Measurements from ENCODE around the gene DDX41. TPM values are rescaled to one million over a fixed set of nuclear protein-coding genes. Genes with fewer than 3 reads are reported as not detected.

Gene DDX41
- total RNA-seq, 1 experiment from 2014 or later: 133 TPM

GRCh38 chr5:177527595-177527994 lies 10.8 kb upstream of the DDX41 start:
- no peak overlapping the region for H2AK5ac ChIP-seq (ENCODE audit: insufficient read length, low read length)
- no peak overlapping the region for H3K14ac ChIP-seq (ENCODE audit: insufficient read depth, low read length)
- no peak overlapping the region for H2BK12ac ChIP-seq (ENCODE audit: insufficient read length, low read depth, low read length)
- H3K79me1 ChIP-seq (ENCODE audit: insufficient read depth, low read depth, low read length, poor library complexity, severe bottlenecking): no peaks in the 10 kb centered on the region
- no peak overlapping the region for H3K27ac ChIP-seq (ENCODE audit: insufficient read length, low read depth, low read length)
- H3K4me1 ChIP-seq (ENCODE audit: insufficient read depth, low read length): no peaks in the 10 kb centered on the region
- no peak for TF ChIP-seq CTCF (conservative IDR thresholded peaks at IDR 0.05)
- H3K27me3 ChIP-seq (ENCODE audit: insufficient read depth, low read length): no peaks in the 10 kb centered on the region
- H4K91ac ChIP-seq (ENCODE audit: insufficient read length, low read depth, low read length): no peak overlapping the region
- no peaks in the 10 kb centered on the region for H3K23me2 ChIP-seq (ENCODE audit: insufficient read length, low read depth, low read length, poor library complexity, severe bottlenecking)
- H2BK120ac ChIP-seq (ENCODE audit: low read depth, low read length, poor library complexity, severe bottlenecking): no peak overlapping the region
- no CpG with 5 or more reads among the region's 8 CpGs for WGBS (ENCODE audit: extremely low coverage, insufficient read length, low lambda C conversion rate)
- H2BK15ac ChIP-seq (ENCODE audit: low read depth, low read length): no peak overlapping the region
- no peak overlapping the region for H4K8ac ChIP-seq (replicated peaks; ENCODE audit: insufficient read length, low read depth, low read length)
- no peaks in the 10 kb centered on the region for H3K79me2 ChIP-seq (ENCODE audit: insufficient read depth, low read length)
- H4K5ac ChIP-seq (ENCODE audit: insufficient read length, low read depth, low read length): no peak overlapping the region
- no peaks in the 10 kb centered on the region; a peak in 1 of 5 replicates for H3K9me3 Mint-ChIP-seq
- no peaks in the 10 kb centered on the region for H3K27me3 Mint-ChIP-seq (ENCODE audit: low read depth)
- no peaks in the 10 kb centered on the region for H4K20me1 ChIP-seq (ENCODE audit: control insufficient read depth, insufficient read depth, insufficient read length)
- H3K9ac ChIP-seq (ENCODE audit: extremely low read depth, insufficient read length, low read length): no peak overlapping the region
- H3K36me3 Mint-ChIP-seq (ENCODE audit: insufficient read depth in 1 of 3, low read depth in 3 of 3): peaks cover 26 to 38% (median 30%) of the 10 kb centered on the region in 3 experiments; a peak in 6 of 7 replicates
- no peak overlapping the region for H3K18ac ChIP-seq (ENCODE audit: insufficient read length, low read depth, low read length)
- H3T11ph ChIP-seq (ENCODE audit: low read length): no peak overlapping the region
- H2AFZ ChIP-seq (ENCODE audit: low read length): no peak overlapping the region
- H3K4ac ChIP-seq (ENCODE audit: low read depth, low read length): no peak overlapping the region
- H3K4me2 ChIP-seq (ENCODE audit: insufficient read depth, insufficient read length, low read length): no peak overlapping the region
- H3K23ac ChIP-seq (ENCODE audit: insufficient read length, low read depth, low read length): no peak overlapping the region
- no peak overlapping the region for H3K4me3 Mint-ChIP-seq
- no peak overlapping the region for H3K27ac Mint-ChIP-seq
- no peak overlapping the region for H2BK20ac ChIP-seq (ENCODE audit: low read depth, low read length, poor library complexity, severe bottlenecking)
- no peaks in the 10 kb centered on the region for H3K4me1 Mint-ChIP-seq
- DNase-seq: no peak
- no peak overlapping the region for H3K56ac ChIP-seq (ENCODE audit: insufficient read length, low read depth, low read length)
- no peaks in the 10 kb centered on the region for H3K9me3 ChIP-seq (ENCODE audit: control insufficient read depth, low read depth, low read length)
- H2BK5ac ChIP-seq (ENCODE audit: insufficient read length, low read length): no peak overlapping the region

Measured in H9 (cell line).